ENCODE results near the gene ERBB3.
A peak's percentile ranks its signal among the peaks of the same experiment; 100 is the strongest.

ERBB3 gene

GRCh38 chr12:56143870-56144269 lies 63.9 kb downstream of the ERBB3 start:
- Mint-ChIP-seq H3K9me3 (no peaks in the 10 kb centered on the region), H3K4me3 (no peak overlapping the region), H3K4me1 (ENCODE audit: low read depth) (peaks cover 47% of the 10 kb centered on the region), H3K36me3 (ENCODE audit: low read depth) (peaks cover 69% of the 10 kb centered on the region), H3K27ac (peak overlapping the region; percentile 57), H3K27me3 (no peaks in the 10 kb centered on the region)
- intact Hi-C loops (cut with micrococcal nuclease): no loop called here

GRCh38 chr12:56145217-56145616 lies 65.3 kb downstream of the ERBB3 start:
- peaks cover 51% of the 10 kb centered on the region for H3K4me1 Mint-ChIP-seq (ENCODE audit: low read depth)
- no peak overlapping the region for H3K4me3 Mint-ChIP-seq
- no peaks in the 10 kb centered on the region for H3K27me3 Mint-ChIP-seq
- no peak overlapping the region for H3K27ac Mint-ChIP-seq
- H3K9me3 Mint-ChIP-seq: no peaks in the 10 kb centered on the region
- intact Hi-C loops (cut with micrococcal nuclease): no loop called here
- peaks cover 64% of the 10 kb centered on the region for H3K36me3 Mint-ChIP-seq (ENCODE audit: low read depth)

- Mint-ChIP-seq H3K4me1 (ENCODE audit: low read depth) (peaks cover 50% of the 10 kb centered on the region), H3K27ac (no peak overlapping the region), H3K36me3 (ENCODE audit: low read depth) (peaks cover 52% of the 10 kb centered on the region), H3K9me3 (no peaks in the 10 kb centered on the region), H3K27me3 (no peaks in the 10 kb centered on the region), H3K4me3 (no peak overlapping the region)
- intact Hi-C loops (cut with micrococcal nuclease): no loop called here
These were observed 66.8 kb downstream of the ERBB3 start for GRCh38 chr12:56146492-56147460.

- Mint-ChIP-seq H3K27ac (peak overlapping the region; percentile 94), H3K4me3 (no peak overlapping the region), H3K27me3 (no peaks in the 10 kb centered on the region), H3K9me3 (no peaks in the 10 kb centered on the region), H3K36me3 (ENCODE audit: low read depth) (peaks cover 27% of the 10 kb centered on the region), H3K4me1 (ENCODE audit: low read depth) (peaks cover 52% of the 10 kb centered on the region)
- intact Hi-C loops (cut with micrococcal nuclease): no loop called here
These were observed 70.6 kb downstream of the ERBB3 start for GRCh38 chr12:56150563-56150962.

- Mint-ChIP-seq H3K27ac (peak overlapping the region; percentile 94), H3K27me3 (no peaks in the 10 kb centered on the region), H3K36me3 (ENCODE audit: low read depth) (peaks cover 28% of the 10 kb centered on the region), H3K4me3 (peak overlapping the region; percentile 88), H3K4me1 (ENCODE audit: low read depth) (peaks cover 51% of the 10 kb centered on the region), H3K9me3 (no peaks in the 10 kb centered on the region)
- intact Hi-C loops (cut with micrococcal nuclease): no loop called here
These were observed 71.7 kb downstream of the ERBB3 start for GRCh38 chr12:56151672-56152131.

GRCh38 chr12:56152132-56152755 lies 72.3 kb downstream of the ERBB3 start, which contains the start of gene MYL6B:
TSS of gene MYL6B (plus strand) at chr12:56152587. CDS start at chr12:56153919, 1,332 bp downstream.
- Mint-ChIP-seq H3K9me3 (no peaks in the 10 kb centered on the region), H3K36me3 (ENCODE audit: low read depth) (peaks cover 28% of the 10 kb centered on the region), H3K4me3 (peak within 1 kb of the TSS; percentile 88), H3K27ac (peak within 1 kb of the TSS; percentile 94), H3K4me1 (ENCODE audit: low read depth) (peaks cover 51% of the 10 kb centered on the region), H3K27me3 (no peaks in the 10 kb centered on the region)
- intact Hi-C loops (cut with micrococcal nuclease): no loop called here

Data from dendritic cell treated with granulocyte-macrophage colony-stimulating factor and Interleukin-4, amounts not matched to agents 40 ng/mL and 50 ng/mL, for 4 days (primary cell).